Caco-2 (cell line): ENCODE measurements around the gene DYRK2. TPM values are rescaled to one million over a fixed set of nuclear protein-coding genes. Genes with fewer than 3 reads are reported as not detected.

ENCODE experiments used
- BruUV-seq: library from RNA; stranded (reverse); fragments of 400-500 nt; replicated peaks from 2 replicates; lab custom pipeline; 2021; lab: Mats Ljungman, UMichigan
- CTCF ChIA-PET: fragments of 300-600 bp; sonication (Branson Sonifier 250); formaldehyde crosslinking; loops from one replicate; lab custom pipeline; 2022; ENCODE audit warnings: antibody characterized with exemption; lab: Charles Lee
- POLR2A ChIA-PET: fragments of 300-600 bp; sonication (Branson Sonifier 250); formaldehyde crosslinking; loops from one replicate; lab custom pipeline; 2022; ENCODE audit warnings: antibody characterized with exemption; lab: Charles Lee
- DNase-seq, 2 experiments: peaks; one replicate each; pipeline versions ENCODE4 v3.0.0 to v3.0.0-alpha.2; 2020 to 2022
- H3K27me3 ChIP-seq: replicated peaks from 2 replicates; pipeline ENCODE4 v1.6.0; 2011; ENCODE audit warnings: low read length; ENCODE audit not compliant: control insufficient read depth, insufficient read depth
- H3K36me3 ChIP-seq: 2 replicates; pipeline ENCODE4 v1.5.1; 2011; ENCODE audit warnings: low read length; ENCODE audit not compliant: control insufficient read depth, insufficient read depth
- H3K4me1 ChIP-seq: fragments of 250-450 bp; sonication (Bioruptor Pico); 2 replicates; pipeline ENCODE4 v1.5.1; 2020; ENCODE audit warnings: mild to moderate bottlenecking
- H3K4me3 ChIP-seq: 2 replicates; pipeline ENCODE4 v1.5.1; 2011; ENCODE audit warnings: low read depth, mild to moderate bottlenecking, control low read depth, low read length
- H3K9me3 ChIP-seq: fragments of 250-450 bp; sonication (Bioruptor Pico); 2 replicates; pipeline ENCODE4 v1.5.1; 2020; ENCODE audit warnings: mild to moderate bottlenecking, moderate library complexity
- H3K27ac Mint-ChIP-seq: one replicate; pipeline ENCODE4 v1.8.0; 2022; ENCODE audit warnings: mixed read lengths; ENCODE audit not compliant: unreplicated experiment
- H3K27me3 Mint-ChIP-seq: one replicate; pipeline ENCODE4 v1.8.0; 2022; ENCODE audit warnings: mixed read lengths; ENCODE audit not compliant: insufficient read depth, unreplicated experiment
- H3K36me3 Mint-ChIP-seq: one replicate; pipeline ENCODE4 v1.8.0; 2022; ENCODE audit warnings: mild to moderate bottlenecking, mixed read lengths; ENCODE audit not compliant: insufficient read depth, unreplicated experiment
- H3K4me1 Mint-ChIP-seq: one replicate; pipeline ENCODE4 v1.8.0; 2022; ENCODE audit warnings: low read depth, mixed read lengths; ENCODE audit not compliant: unreplicated experiment
- H3K4me3 Mint-ChIP-seq: one replicate; pipeline ENCODE4 v1.8.0; 2022; ENCODE audit warnings: mild to moderate bottlenecking, moderate library complexity, mixed read lengths; ENCODE audit not compliant: unreplicated experiment
- H3K9me3 Mint-ChIP-seq: one replicate; pipeline ENCODE4 v1.8.0; 2022; ENCODE audit warnings: mixed read lengths; ENCODE audit not compliant: unreplicated experiment
- intact Hi-C: fragments of 100-400 bp; cut with micrococcal nuclease; formaldehyde crosslinking; loops from one replicate; pipeline ENCODE4 v1.10.0; 2022; ENCODE audit not compliant: unreplicated experiment
- total RNA-seq: library from RNA; stranded (reverse); gene quantifications from 2 replicates; pipeline ENCODE4 v1.2.3, GENCODE V29; 2022
- TF ChIP-seq, protein P1 (sequence below), 2 experiments: fragments of 200-600 bp in 1 of 2; IDR thresholded peaks; 1 replicate in 1 of 2; 2 replicates in 1 of 2; pipeline versions ENCODE4 v1.5.1 to v1.8.0; 2011 to 2022; ENCODE audit warnings: antibody characterized with exemption in 1 of 2, control low read depth in 1 of 2, inconsistent platforms in 1 of 2, low read depth in 1 of 2, low read length in 1 of 2, mild to moderate bottlenecking in 1 of 2, moderate library complexity in 1 of 2; ENCODE audit not compliant: insufficient read depth in 1 of 2, severe bottlenecking in 1 of 2, unreplicated experiment in 1 of 2

Gene DYRK2
- total RNA-seq, 1 experiment from 2014 or later: 24.6 TPM

GRCh38 chr12:67659292-67659691 lies 10.7 kb downstream of the DYRK2 start:
- H3K27me3 Mint-ChIP-seq: no peaks in the 10 kb centered on the region
- Histone ChIP-seq H3K36me3 (no peaks in the 10 kb centered on the region; the same call in 1 of the 2 replicates), H3K27me3 (no peaks in the 10 kb centered on the region), H3K9me3 (no peaks in the 10 kb centered on the region), H3K4me3 (no peak overlapping the region), H3K4me1 (no peaks in the 10 kb centered on the region)
- peaks cover 23% of the 10 kb centered on the region for H3K36me3 Mint-ChIP-seq
- H3K27ac Mint-ChIP-seq: no peak overlapping the region
- BruUV-seq: no TSS peak
- intact Hi-C loops: no loop called here
- H3K9me3 Mint-ChIP-seq: no peaks in the 10 kb centered on the region
- TF ChIP-seq, protein P1, sequence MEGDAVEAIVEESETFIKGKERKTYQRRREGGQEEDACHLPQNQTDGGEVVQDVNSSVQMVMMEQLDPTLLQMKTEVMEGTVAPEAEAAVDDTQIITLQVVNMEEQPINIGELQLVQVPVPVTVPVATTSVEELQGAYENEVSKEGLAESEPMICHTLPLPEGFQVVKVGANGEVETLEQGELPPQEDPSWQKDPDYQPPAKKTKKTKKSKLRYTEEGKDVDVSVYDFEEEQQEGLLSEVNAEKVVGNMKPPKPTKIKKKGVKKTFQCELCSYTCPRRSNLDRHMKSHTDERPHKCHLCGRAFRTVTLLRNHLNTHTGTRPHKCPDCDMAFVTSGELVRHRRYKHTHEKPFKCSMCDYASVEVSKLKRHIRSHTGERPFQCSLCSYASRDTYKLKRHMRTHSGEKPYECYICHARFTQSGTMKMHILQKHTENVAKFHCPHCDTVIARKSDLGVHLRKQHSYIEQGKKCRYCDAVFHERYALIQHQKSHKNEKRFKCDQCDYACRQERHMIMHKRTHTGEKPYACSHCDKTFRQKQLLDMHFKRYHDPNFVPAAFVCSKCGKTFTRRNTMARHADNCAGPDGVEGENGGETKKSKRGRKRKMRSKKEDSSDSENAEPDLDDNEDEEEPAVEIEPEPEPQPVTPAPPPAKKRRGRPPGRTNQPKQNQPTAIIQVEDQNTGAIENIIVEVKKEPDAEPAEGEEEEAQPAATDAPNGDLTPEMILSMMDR (IDR thresholded peaks at IDR 0.05; ENCODE audit: insufficient read depth in 1 of 2, low read depth in 1 of 2, low read length in 1 of 2, severe bottlenecking in 1 of 2, unreplicated experiment in 1 of 2): no peak
- no peak for DNase-seq
- no peaks in the 10 kb centered on the region for H3K4me1 Mint-ChIP-seq
- no peak overlapping the region for H3K4me3 Mint-ChIP-seq
- ChIA-PET CTCF (no interaction called here), POLR2A (no interaction called here)

DNA sequence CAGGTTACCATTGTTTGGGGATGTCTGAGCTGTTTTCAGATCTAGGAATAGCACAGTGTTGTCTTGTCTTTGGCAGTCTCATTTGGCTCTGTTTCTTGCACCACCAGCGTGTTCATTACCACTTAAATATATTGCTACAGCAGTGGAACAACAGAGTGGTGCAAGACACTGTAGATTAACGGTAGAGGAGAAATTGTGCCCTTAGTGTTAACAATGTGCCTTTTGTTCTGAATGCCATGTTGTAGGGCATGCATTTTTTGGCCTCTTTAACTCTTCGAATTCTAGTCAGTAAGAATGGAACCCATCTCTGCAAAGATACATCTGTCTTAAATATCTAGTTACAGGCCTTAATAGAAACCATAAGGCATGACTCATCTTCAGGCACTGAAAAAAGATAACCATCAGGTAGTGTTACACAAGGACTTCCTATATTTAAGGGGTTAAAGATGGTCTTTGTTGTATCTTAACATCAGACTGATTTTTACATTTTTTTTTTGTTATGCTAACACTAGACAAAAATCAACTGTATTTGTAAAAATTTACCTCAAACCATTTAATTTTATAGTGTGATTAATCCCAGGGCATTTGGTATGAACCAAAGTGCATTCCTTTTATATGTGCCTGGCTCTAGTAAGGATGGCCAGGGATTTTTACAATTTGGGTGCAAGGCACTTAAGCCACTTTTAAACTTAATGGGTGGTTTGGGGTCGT lies 12.9 kb downstream of the DYRK2 start:
- H3K4me1 Mint-ChIP-seq: no peaks in the 10 kb centered on the region
- no peak overlapping the region for H3K4me3 Mint-ChIP-seq
- no peaks in the 10 kb centered on the region for H3K27me3 ChIP-seq
- no peaks in the 10 kb centered on the region for H3K9me3 Mint-ChIP-seq
- POLR2A ChIA-PET: no interaction called here
- H3K4me3 ChIP-seq: no peak overlapping the region
- no TSS peak for BruUV-seq
- H3K9me3 ChIP-seq: no peaks in the 10 kb centered on the region
- H3K27ac Mint-ChIP-seq: no peak overlapping the region
- TF ChIP-seq, protein P1 (IDR thresholded peaks at IDR 0.05; ENCODE audit: insufficient read depth in 1 of 2, low read depth in 1 of 2, low read length in 1 of 2, severe bottlenecking in 1 of 2, unreplicated experiment in 1 of 2): no peak
- CTCF ChIA-PET: no interaction called here
- no peak for DNase-seq
- H3K4me1 ChIP-seq: no peaks in the 10 kb centered on the region
- H3K36me3 Mint-ChIP-seq: peaks cover 19% of the 10 kb centered on the region
- H3K27me3 Mint-ChIP-seq: no peaks in the 10 kb centered on the region
- H3K36me3 ChIP-seq: no peaks in the 10 kb centered on the region; the same call in 1 of the 2 replicates
- intact Hi-C loops: no loop called here

GRCh38 chr12:67662910-67663538 lies 14.5 kb downstream of the DYRK2 start:
- POLR2A ChIA-PET: no interaction called here
- no peak for DNase-seq
- no peak overlapping the region for H3K4me3 Mint-ChIP-seq
- H3K4me1 ChIP-seq: no peaks in the 10 kb centered on the region
- H3K36me3 Mint-ChIP-seq: peaks cover 13% of the 10 kb centered on the region
- H3K27me3 ChIP-seq: no peaks in the 10 kb centered on the region
- no peaks in the 10 kb centered on the region for H3K9me3 ChIP-seq
- intact Hi-C loops: no loop called here
- no peaks in the 10 kb centered on the region; the same call in 1 of the 2 replicates for H3K36me3 ChIP-seq
- no TSS peak for BruUV-seq
- H3K9me3 Mint-ChIP-seq: no peaks in the 10 kb centered on the region
- no peak overlapping the region for H3K27ac Mint-ChIP-seq
- CTCF ChIA-PET: no interaction called here
- TF ChIP-seq, protein P1 (IDR thresholded peaks at IDR 0.05; ENCODE audit: insufficient read depth in 1 of 2, low read depth in 1 of 2, low read length in 1 of 2, severe bottlenecking in 1 of 2, unreplicated experiment in 1 of 2): no peak
- no peaks in the 10 kb centered on the region for H3K4me1 Mint-ChIP-seq
- no peak overlapping the region for H3K4me3 ChIP-seq
- H3K27me3 Mint-ChIP-seq: no peaks in the 10 kb centered on the region
